Gastrocnemius medialis (tissue), 4 donors: ENCODE measurements around the gene MCEE.
A peak's percentile ranks its signal among the peaks of the same experiment; 100 is the strongest.

Experiments
- CTCF ChIP-seq, 5 experiments: fragments of 450-650 bp in 3 of 5; fragments of 200-600 bp in 2 of 5; sonication (generic) in 2 of 5; IDR thresholded peaks in 4 of 5; conservative IDR thresholded peaks in 1 of 5; 1 replicate in 4 of 5; 2 replicates in 1 of 5; pipeline ENCODE4 v1.5.1; 2016 to 2019; ENCODE audit warnings: antibody characterized with exemption in 5 of 5, mild to moderate bottlenecking in 3 of 5, moderate library complexity in 3 of 5
- POLR2A ChIP-seq, 2 donors: fragments of 450-650 bp; IDR thresholded peaks; one replicate each; pipeline ENCODE4 v1.6.1; 2017; ENCODE audit warnings: antibody characterized with exemption in 2 of 2, mild to moderate bottlenecking in 2 of 2, moderate library complexity in 2 of 2

GRCh38 chr2:71100195-71100964 is 29.6 kb downstream of the MCEE start:
- TF ChIP-seq CTCF (IDR thresholded peaks at IDR 0.05 in 4 of 5, conservative IDR thresholded peaks at IDR 0.05 in 1 of 5) (peak in 4 of 5 experiments; percentile 54 to 73 (median 62)), POLR2A (IDR thresholded peaks at IDR 0.05) (no peak)
